CD14-positive monocyte (primary cell): Measurements from ENCODE around the gene PPP1R16B. TPM values are rescaled to one million over a fixed set of nuclear protein-coding genes. Genes with fewer than 3 reads are reported as not detected.

Experiments used
- DNase-seq, 3 donors: peaks; one replicate each; pipeline ENCODE4 v3.0.0-alpha.2; 2011 to 2022
- H2AFZ ChIP-seq: 2 replicates; pipeline ENCODE4 v1.6.0; 2012; ENCODE audit warnings: mild to moderate bottlenecking, low read depth, low read length, inconsistent platforms; ENCODE audit not compliant: insufficient read depth, poor library complexity, severe bottlenecking
- H3K27ac ChIP-seq, 2 donors: 1 replicate in 1 of 2; 2 replicates in 1 of 2; pipeline ENCODE4 v1.5.1; 2012 to 2013; ENCODE audit warnings: low read length in 2 of 2, control low read depth in 1 of 2, inconsistent platforms in 1 of 2, low read depth in 1 of 2, mild to moderate bottlenecking in 1 of 2
- H3K27me3 ChIP-seq, 2 donors: one replicate each; pipeline versions ENCODE4 v1.6.0 to v1.6.1; 2011 to 2013; ENCODE audit warnings: low read length in 2 of 2; ENCODE audit not compliant: control insufficient read depth in 2 of 2, insufficient read depth in 2 of 2
- H3K36me3 ChIP-seq, 2 donors: replicated peaks in 1 of 2; 1 replicate in 1 of 2; 2 replicates in 1 of 2; pipeline versions ENCODE4 v1.5.1 to v1.6.1; 2012 to 2013; ENCODE audit warnings: low read length in 2 of 2, control low read depth in 1 of 2, inconsistent platforms in 1 of 2, mild to moderate bottlenecking in 1 of 2; ENCODE audit not compliant: insufficient read depth in 2 of 2, control insufficient read depth in 1 of 2
- H3K4me1 ChIP-seq, 2 donors: 1 replicate in 1 of 2; 2 replicates in 1 of 2; pipeline versions ENCODE4 v1.5.1 to v1.6.1; 2012 to 2013; ENCODE audit warnings: low read length in 2 of 2, control low read depth in 1 of 2, inconsistent platforms in 1 of 2, mild to moderate bottlenecking in 1 of 2, moderate library complexity in 1 of 2; ENCODE audit not compliant: insufficient read depth in 2 of 2, control insufficient read depth in 1 of 2
- H3K4me2 ChIP-seq: replicated peaks from 2 replicates; pipeline ENCODE3; 2012; ENCODE audit warnings: low read length, moderate library complexity, mild to moderate bottlenecking; ENCODE audit not compliant: poor library complexity, severe bottlenecking; ENCODE audit errors: extremely low read depth
- H3K4me3 ChIP-seq, 3 experiments: fragments of 200-600 bp in 1 of 3; sonication (generic) in 1 of 3; replicated peaks in 1 of 3; 1 replicate in 2 of 3; 2 replicates in 1 of 3; pipeline ENCODE4 v1.5.1; 2011 to 2013; ENCODE audit warnings: low read length in 3 of 3, mild to moderate bottlenecking in 3 of 3, control low read depth in 2 of 3, low read depth in 2 of 3, inconsistent platforms in 1 of 3, moderate library complexity in 1 of 3
- H3K79me2 ChIP-seq: 2 replicates; pipeline ENCODE4 v1.6.0; 2012; ENCODE audit warnings: mild to moderate bottlenecking, control low read depth, inconsistent platforms, low read length, moderate library complexity; ENCODE audit not compliant: insufficient read depth
- H3K9ac ChIP-seq: 2 replicates; pipeline ENCODE4 v1.6.0; 2017; ENCODE audit warnings: low read length, mild to moderate bottlenecking; ENCODE audit not compliant: insufficient read depth, poor library complexity, severe bottlenecking
- H3K9me3 ChIP-seq, 2 donors: replicated peaks in 1 of 2; 1 replicate in 1 of 2; 2 replicates in 1 of 2; pipeline versions ENCODE4 v1.5.1 to v1.6.1; 2012 to 2013; ENCODE audit warnings: low read length in 2 of 2, control low read depth in 1 of 2; ENCODE audit not compliant: control insufficient read depth in 1 of 2, insufficient read depth in 1 of 2
- H4K20me1 ChIP-seq: 2 replicates; pipeline ENCODE4 v1.6.0; 2012; ENCODE audit warnings: mild to moderate bottlenecking, low read length, control low read depth, moderate library complexity; ENCODE audit not compliant: insufficient read depth
- H3K27ac Mint-ChIP-seq, 7 donors: one replicate each; pipeline ENCODE4 v1.8.0; 2020; ENCODE audit warnings: mild to moderate bottlenecking in 7 of 7, mixed read lengths in 7 of 7, moderate library complexity in 6 of 7, inconsistent platforms in 2 of 7
- H3K27me3 Mint-ChIP-seq, 3 donors: one replicate each; pipeline ENCODE4 v1.8.0; 2021 to 2022; ENCODE audit warnings: low read depth in 3 of 3, mild to moderate bottlenecking in 3 of 3, mixed read lengths in 3 of 3, moderate library complexity in 3 of 3, inconsistent platforms in 1 of 3
- H3K36me3 Mint-ChIP-seq, 2 donors: one replicate each; pipeline ENCODE4 v1.8.0; 2020; ENCODE audit warnings: mixed read lengths in 2 of 2, inconsistent platforms in 1 of 2, mild to moderate bottlenecking in 1 of 2
- H3K4me1 Mint-ChIP-seq: one replicate; pipeline ENCODE4 v1.8.0; 2020; ENCODE audit warnings: mild to moderate bottlenecking, mixed read lengths
- H3K4me3 Mint-ChIP-seq, 2 donors: one replicate each; pipeline ENCODE4 v1.8.0; 2020; ENCODE audit warnings: mild to moderate bottlenecking in 2 of 2, mixed read lengths in 2 of 2, moderate library complexity in 1 of 2
- H3K9me3 Mint-ChIP-seq, 7 donors: one replicate each; pipeline ENCODE4 v1.8.0; 2020 to 2022; ENCODE audit warnings: mixed read lengths in 7 of 7, mild to moderate bottlenecking in 6 of 7, moderate library complexity in 6 of 7, inconsistent platforms in 2 of 7
- CTCF ChIP-seq: fragments of 200-600 bp; IDR thresholded peaks from one replicate; pipeline ENCODE4 v1.8.0; 2022; ENCODE audit warnings: antibody characterized with exemption, mild to moderate bottlenecking
- WGBS: methylation state at CpG from one replicate; pipeline ENCODE4 v1.1.5; 2013; ENCODE audit warnings: missing lambda C conversion rate; ENCODE audit not compliant: insufficient coverage; 5-methylcytosine and 5-hydroxymethylcytosine counted together
- intact Hi-C, 2 donors: fragments of 100-400 bp; cut with micrococcal nuclease; formaldehyde crosslinking; loops; one replicate each; pipeline versions ENCODE4 v1.15.0 to v1.15.1; 2023
- polyA minus RNA-seq: library from RNA; depleted of rRNA, polyadenylated mRNA; stranded (reverse); fragments of >200 nt; gene quantifications from 2 replicates; pipeline ENCODE4 v1.2.3, GENCODE V29; 2012
- polyA plus RNA-seq, 3 donors: library from polyadenylated mRNA; depleted of rRNA in 1 of 3; unstranded in 2 of 3; stranded (reverse) in 1 of 3; fragments of 300-500 nt in 2 of 3; fragments of >200 nt in 1 of 3; fragmentation: Illumina TruSeq in 2 of 3; gene quantifications; 1 replicate in 2 of 3; 2 replicates in 1 of 3; pipeline ENCODE4 v1.2.3, GENCODE V29; 2012 to 2021
- total RNA-seq, 12 experiments: library from RNA in 1 of 12; stranded (reverse) in 1 of 12; fragments of 120-200 nt in 1 of 12; gene quantifications; one replicate each; pipeline ENCODE4 v1.2.4 and lab custom pipeline; 2013 to 2026; ENCODE audit warnings: mixed read lengths in 6 of 12, inconsistent platforms in 1 of 12

Gene PPP1R16B
- total RNA-seq (2013) = 1.2 TPM
- polyA plus RNA-seq = 1 to 10 TPM; 1.1 to 4.4 (median 1.4) TPM
- 2.5 and 2.7 TPM in 2 replicates for polyA minus RNA-seq
- 1.7 to 42.3 (median 15.8) reads per million in 11 experiments for total RNA-seq (lab: John Stamatoyannopoulos, UW)

- Mint-ChIP-seq H3K27ac (peak within 1 kb of the TSS in 6 of 7 donors; percentile 68 to 90 (median 80)), H3K4me1 (peaks cover 47% of the 10 kb centered on the region), H3K36me3 (peaks cover 0 to 2% of the 10 kb centered on the region in 2 donors), H3K27me3 (peaks cover 4 to 31% (median 30%) of the 10 kb centered on the region in 3 donors), H3K9me3 (peaks cover 0 to 2% (median 0%) of the 10 kb centered on the region in 7 donors), H3K4me3 (peak within 1 kb of the TSS; percentile 90 to 93)
- Histone ChIP-seq H4K20me1 (no peaks in the 10 kb centered on the region), H3K4me1 (peaks cover 49 to 56% of the 10 kb centered on the region in 2 donors), H3K27ac (peak within 1 kb of the TSS; percentile 7 to 78), H3K27me3 (peaks cover 0 to 29% of the 10 kb centered on the region in 2 donors), H3K9ac (peak within 1 kb of the TSS; percentile 75), H3K9me3 (no peaks in the 10 kb centered on the region), H3K4me2 (peak within 1 kb of the TSS; percentile 99), H3K79me2 (peaks cover 26% of the 10 kb centered on the region), H3K4me3 (peak within 1 kb of the TSS; percentile 66 to 95 (median 83)), H3K36me3 (no peaks in the 10 kb centered on the region), H2AFZ (peak within 1 kb of the TSS; percentile 94)
- intact Hi-C loops = loop anchor here in 1 of 2 donors (10.0 kb wide), 1 partner anchor 89 kb away; no protein-coding TSS in a partner anchor
- peak in 1 of 3 donors; percentile 17 for DNase-seq
- TF ChIP-seq CTCF = no peak
- WGBS = 0% methylated on average over 40 of the region's 40 CpGs
Measured at GRCh38 chr20:38805502-38805957, at the start of gene PPP1R16B. Gene PPP1R16B (plus strand): TSS chr20:38805697. CDS start chr20:38835926, 30,229 bp downstream.

GRCh38 chr20:38757145-38757775 is 48.2 kb upstream of the PPP1R16B start:
- Histone ChIP-seq H3K9ac (no peak overlapping the region), H3K9me3 (no peaks in the 10 kb centered on the region), H2AFZ (no peak overlapping the region), H4K20me1 (no peaks in the 10 kb centered on the region), H3K79me2 (no peaks in the 10 kb centered on the region), H3K27me3 (no peaks in the 10 kb centered on the region), H3K27ac (no peak overlapping the region), H3K4me2 (no peak overlapping the region), H3K4me1 (peaks cover 4 to 14% of the 10 kb centered on the region in 2 donors), H3K4me3 (no peak overlapping the region), H3K36me3 (peaks cover 62 to 92% of the 10 kb centered on the region in 2 donors)
- intact Hi-C loops = no loop called here
- TF ChIP-seq CTCF = no peak
- Mint-ChIP-seq H3K27ac (no peak overlapping the region), H3K4me3 (no peak overlapping the region), H3K4me1 (peaks cover 21% of the 10 kb centered on the region), H3K27me3 (no peaks in the 10 kb centered on the region), H3K36me3 (peaks cover 79 to 89% of the 10 kb centered on the region in 2 donors), H3K9me3 (peaks cover 0 to 1% (median 0%) of the 10 kb centered on the region in 7 donors)
- 87% methylated on average over 4 of the region's 7 CpGs for WGBS
- DNase-seq = no peak
